Activated T-cell treated with anti-CD3 and anti-CD28 coated beads, Interleukin-2, amount 50 U/mL, for 1 hour (primary cell): Measurements from ENCODE around the gene PI4K2A.

ENCODE experiments used
- DNase-seq: peaks from one replicate; pipeline ENCODE4 v3.0.0-alpha.2; 2020

Gene PI4K2A

DNA sequence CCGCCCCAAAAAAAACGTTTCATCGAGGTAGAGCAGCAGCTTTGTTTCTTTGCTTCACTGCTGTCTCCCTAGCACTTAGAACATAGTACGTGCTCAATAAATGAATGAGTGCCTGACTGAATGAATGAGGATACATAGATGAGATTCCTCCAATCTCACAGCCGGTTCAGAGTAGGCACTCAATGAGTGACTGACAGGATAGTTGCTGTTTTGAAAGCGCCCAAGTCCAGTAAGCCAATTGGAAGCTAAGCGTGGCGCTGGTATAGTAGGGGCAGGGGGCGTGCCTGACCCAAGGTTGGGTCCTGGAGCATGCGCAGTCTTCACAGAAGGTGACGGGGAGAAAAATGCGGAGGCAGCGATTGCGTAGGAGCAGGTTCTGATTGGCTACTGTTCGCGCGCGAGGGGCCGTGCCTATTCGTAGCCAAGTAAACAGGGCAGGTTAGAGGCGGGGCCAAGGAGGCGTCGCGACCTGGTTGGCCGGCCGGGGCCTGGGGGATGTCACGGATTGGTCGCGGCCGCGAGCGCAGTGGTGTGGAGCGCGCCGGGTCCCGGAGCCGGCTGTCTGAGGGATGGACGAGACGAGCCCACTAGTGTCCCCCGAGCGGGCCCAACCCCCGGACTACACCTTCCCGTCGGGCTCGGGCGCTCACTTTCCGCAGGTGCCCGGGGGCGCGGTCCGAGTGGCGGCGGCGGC lies at the start of gene PI4K2A:
Gene PI4K2A (plus strand): TSS at position 498 of the 694 bp plus-strand sequence. CDS start 72 bp downstream, at position 570.
- peak; percentile 96 for DNase-seq

DNA sequence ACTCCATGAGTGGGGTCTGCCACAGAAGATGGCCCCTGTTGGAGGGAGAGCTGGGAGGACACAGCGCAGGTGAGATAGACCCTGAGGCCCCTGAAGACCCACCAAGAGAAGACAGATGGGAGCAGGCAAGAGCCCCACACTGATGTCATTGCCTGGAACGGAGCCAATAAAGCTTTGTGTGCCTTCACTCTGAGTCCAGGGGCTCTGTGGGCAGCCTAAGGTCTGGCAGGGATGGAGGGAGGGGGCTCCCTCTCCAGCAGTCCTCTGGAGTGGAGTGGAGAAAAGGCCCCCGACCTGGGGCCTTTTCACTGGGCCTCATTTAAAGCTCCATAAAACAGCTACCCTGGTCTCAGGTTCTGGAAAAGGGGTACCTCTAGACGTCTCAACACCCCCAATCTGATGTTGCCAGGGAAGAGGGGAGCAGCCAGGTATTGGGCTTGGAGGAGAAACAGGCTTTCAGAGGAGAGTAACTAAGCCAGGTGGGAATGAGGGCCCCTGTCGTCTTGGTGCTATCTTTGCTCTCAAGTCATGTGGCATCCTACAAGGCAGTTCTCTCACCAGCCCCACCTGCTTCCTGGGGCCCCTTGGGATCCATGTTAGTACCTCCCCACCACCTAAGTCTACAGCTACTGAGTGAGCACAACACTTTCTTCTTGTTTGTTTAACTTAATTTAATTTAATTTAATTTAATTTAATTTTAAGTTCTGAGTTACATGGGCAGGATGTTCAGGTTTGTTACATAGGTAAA lies 49.5 kb upstream of the PI4K2A start:
- no peak for DNase-seq

DNA sequence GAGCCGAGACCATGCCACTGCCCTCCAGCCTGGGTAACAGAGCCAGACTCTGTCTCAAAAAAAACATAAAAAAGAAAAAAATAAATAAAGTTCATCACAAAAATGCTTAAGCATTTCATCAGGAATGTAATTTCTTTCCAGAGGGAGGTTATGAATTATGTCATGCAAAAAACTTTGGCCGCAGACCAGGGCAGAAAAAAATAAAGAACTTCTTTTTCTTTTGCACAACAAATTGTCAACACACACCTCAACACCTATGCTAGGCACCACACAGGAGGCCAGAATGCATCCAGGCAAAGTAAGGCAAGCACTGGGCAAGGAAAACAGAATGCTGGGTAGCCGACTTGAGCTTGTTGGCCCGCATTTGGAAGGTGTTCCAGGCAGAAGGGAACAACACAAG lies 47.0 kb upstream of the PI4K2A start:
- DNase-seq, result no peak

DNA sequence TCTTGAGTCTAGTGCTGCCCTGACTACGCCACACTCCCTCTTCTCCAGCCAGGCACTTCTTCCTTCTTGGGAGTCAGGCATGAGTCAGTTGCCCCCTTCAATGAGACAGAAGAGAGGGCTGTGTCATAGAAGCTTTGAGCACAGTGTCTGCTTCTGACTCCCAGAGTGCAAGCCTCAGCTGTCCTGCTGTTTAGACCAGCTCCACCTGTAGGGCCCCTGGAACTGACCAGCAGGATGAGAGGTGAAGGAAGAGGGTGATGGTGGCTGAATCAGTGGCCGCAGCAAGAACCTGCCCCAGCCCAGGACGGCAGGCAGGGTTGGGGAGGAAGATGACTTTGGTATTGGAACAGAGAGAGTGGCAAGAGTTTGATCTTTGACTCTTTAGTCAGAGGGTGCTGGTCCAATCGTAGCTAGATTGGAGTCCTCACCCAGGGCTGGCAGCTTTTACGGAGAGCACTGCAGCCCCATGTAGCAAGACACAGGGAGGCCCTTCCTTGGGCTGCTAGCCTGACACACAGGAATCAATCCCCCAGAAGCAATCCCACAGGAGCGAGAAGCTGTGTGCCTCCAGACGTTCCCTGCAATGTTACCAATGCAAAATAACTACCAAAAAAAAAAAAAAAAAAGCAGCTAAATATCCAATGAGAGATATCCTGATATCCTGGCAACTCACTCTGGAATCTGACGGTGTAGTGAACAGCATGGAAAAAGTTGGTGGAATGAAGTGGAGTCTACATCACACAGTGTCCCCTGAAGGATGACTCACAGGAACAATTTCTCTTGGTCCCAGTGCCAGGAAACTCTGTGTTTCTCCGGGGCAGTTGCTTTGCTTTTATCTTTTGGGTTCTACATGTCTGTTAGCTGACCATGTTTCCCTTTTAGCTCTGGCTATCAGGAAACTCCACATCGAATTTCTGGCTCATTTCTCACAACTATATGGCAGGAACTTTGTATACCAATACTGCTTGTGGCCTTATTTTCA lies 44.1 kb upstream of the PI4K2A start:
- DNase-seq, result no peak

DNA sequence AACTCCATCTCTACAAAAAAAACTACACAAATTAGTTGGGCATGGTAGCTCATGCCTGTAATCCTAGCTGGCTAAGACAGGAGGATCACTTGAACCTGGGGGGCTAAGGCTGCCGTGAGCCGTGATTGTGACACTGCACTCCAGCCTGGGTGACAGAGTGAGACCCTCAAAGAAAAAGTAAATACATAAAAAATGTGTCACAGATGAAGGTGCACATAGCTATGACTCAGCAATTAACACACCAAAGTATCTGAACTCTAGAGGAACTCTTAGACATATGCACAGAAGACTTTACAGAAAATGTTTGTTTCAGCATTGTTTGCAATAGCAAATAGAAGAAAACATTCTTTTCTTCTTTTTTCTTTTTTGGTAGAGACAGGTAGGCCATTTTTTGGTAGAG lies 42.7 kb upstream of the PI4K2A start:
- no peak for DNase-seq

DNA sequence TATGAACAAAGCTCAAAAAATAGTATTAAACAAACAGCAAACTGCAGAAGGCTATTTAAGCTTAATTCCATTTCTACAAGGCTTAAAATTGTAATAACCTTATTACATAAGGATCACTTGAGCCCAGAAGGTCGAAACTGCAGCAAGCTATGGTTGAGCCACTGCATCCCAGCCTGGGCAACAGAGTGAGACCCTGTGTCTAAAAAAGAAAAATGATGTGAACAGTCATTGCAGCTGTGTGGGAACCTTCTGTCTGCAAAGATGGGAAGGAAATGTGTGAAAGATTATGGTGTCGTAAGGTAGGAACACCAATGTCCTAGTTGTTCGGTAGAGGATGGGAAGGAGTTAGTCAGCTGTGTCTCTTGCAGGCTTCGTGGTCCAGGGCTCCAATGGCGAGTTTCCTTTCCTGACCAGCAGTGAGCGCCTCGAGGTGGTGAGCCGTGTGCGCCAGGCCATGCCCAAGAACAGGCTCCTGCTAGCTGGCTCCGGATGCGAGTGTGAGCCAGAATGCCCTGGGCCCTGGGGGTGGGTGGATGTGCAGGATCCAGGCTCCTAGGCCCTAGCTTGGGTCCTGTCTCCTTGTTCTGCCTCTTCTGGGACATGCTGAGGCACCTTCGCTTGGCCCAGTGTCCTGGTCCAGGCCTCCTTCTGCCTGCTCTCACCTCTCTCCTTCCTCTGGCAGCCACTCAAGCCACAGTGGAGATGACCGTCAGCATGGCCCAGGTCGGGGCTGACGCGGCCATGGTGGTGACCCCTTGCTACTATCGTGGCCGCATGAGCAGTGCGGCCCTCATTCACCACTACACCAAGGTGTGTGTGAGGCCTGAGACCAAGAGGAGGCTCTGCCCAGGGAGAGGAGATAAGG lies 41.8 kb upstream of the PI4K2A start:
- no peak for DNase-seq

DNA sequence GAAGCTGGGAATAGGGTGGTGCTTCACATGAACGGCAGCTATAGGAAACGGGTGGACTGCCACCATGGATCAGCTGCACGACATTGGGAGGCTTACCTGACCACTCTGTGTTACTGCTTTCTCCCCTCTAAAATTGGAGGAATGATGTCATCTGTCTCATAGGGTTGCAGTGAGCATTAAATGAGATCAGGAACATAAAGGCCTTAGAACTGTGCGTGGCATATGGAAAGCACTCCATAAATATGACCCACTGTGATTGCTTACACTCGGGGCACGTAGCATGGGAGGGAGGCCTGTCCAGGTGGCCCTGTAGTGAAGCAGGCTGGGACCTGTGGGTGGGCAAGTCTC lies 41.2 kb upstream of the PI4K2A start:
- no peak for DNase-seq

DNA sequence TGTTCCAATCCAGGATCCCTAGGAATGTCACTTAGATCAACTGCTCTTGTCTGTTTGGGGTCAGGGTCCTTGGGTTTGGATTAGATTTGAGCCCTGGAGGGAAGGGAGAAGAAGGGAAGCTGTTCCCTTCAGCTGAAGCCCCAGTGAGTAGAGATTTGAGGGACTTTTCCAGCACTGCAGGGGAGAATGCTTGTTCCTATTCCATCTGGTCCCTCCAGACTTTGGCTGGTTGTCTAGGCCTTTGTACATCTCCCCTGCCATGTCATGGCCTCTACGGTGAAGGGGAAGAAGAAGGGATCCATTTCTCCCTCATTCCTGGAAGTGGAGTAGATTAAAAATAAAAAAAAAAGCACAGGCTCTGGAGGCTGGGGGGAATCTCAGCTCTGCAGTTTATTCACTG lies 39.9 kb upstream of the PI4K2A start:
- no peak for DNase-seq

DNA sequence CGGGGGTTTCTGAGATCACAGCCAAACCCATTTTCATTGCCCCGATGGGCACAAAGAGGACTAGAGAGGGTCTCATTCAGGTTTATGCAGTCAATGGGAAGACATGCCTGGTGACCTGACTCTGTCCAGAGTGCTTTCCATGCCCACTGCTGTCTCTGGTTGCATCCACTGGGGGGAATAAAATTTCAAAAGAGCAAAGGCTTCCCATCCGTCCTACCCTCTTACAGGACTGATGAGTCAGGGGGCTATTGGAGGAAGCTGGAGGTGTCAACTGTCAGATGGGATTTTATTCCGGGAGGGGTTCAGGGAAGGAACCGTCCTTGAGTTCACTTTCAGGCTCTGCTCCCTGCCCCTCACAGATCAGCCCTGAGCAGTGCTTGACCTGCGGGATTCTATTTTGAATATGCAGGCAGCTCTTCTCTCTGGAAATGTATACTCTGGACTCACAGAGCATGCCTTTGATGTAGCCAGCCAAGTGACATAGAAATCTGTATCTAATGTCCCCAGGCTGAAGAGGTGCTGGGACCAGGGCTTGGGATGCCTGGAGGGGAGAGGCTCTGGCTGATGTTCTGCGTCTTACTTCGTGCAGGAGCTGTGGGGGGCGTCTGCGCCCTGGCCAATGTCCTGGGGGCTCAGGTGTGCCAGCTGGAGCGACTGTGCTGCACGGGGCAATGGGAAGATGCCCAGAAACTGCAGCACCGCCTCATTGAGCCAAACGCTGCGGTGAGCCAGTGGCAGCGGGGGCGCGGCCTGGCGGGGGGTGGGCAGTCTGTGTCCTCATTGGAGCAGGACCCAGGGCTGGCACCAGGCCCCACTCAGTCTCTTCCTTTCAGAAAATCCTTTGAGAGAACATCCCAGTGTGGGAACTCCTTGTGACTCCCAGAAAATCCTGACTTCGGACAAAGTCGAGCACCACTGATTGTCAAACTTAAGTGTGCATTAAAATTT lies 38.9 kb upstream of the PI4K2A start:
- DNase-seq, result no peak

DNA sequence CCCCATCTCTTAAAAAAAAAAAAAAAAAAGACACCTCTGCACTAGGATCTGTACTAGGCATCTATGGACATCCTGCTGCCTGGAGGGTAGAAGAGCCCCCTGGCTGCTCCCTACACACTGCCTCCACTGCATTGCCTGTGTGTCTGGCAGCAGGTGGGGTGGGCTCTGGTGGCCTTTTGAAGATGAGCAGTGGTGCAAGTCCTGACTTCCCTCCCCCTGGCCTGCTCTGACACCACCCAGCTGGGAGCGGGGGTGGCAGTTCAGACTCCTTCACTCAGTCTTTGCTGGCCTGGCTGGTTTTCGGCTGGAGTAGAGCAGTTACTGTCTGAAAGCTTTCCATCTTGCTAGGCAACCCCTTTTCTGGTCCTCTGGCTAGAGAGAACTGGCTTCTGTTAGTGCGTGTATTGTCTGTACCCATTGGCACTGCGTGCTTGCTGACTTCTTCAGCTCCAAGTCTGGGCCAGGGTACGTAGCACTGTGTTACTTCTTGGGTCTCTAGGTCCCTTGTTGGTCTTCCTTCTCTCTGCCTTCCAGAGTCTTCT lies 33.3 kb upstream of the PI4K2A start:
- no peak for DNase-seq

DNA sequence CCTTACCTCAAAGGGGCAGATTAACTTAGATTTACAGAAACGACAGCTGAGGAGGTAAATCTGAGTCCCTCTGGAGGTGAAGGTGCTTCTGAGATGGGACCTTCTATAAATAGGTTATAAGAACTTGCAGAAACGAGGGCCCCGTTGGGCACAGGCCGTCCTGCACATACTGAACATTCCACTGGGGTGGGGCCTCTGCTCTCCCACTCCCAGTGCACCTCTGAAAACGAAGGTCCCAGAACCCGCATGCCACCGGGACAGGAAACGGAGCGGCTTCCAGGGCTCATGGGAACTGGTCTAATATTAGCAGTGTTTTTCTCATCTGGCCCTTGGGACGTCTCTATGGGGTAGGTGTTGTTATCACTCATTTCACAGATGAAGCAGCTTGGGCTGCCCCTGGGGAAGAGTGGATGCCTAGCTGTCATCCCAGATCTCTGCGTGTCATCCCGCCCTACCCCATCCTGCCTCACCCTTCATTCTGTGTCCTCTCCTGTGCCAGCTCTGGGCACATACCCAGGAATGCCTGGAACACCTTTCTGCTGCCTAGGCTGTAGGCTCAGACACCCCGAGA lies 31.4 kb upstream of the PI4K2A start:
- no peak for DNase-seq

DNA sequence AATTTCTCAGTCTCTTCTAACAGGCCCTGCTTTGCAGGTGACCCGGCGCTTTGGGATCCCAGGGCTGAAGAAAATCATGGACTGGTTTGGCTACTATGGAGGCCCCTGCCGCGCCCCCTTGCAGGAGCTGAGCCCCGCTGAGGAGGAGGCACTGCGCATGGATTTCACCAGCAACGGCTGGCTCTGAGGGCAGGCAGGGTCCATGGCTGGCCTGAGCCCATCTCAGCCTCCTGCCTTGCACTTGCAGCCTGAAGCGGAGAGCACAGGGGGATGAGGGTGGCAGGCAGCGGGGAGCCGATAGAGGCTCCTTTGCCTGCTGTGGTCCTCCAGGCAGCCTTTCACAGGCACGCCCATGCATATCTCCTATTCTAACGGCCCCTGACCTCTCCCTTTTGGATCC lies 29.0 kb upstream of the PI4K2A start:
- DNase-seq, result no peak

DNA sequence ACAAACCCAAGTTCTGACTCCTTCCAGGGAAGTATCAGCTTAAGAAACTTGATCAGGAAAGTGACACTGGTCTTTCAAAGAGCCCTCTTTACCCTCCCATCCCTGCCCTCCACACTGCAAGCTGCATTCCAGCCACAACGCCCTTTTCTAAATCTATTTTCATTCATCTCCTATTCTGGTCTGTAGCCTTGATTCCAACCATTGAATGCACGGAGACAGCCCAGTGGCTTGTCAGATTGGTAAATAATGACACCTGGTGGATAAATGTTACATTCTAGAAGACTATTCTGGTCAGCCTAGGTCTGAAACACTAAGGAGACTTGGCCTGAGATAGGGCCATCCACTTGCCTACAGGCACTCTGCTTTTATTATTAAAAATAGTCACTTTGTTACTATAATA lies 28.1 kb upstream of the PI4K2A start:
- DNase-seq, result no peak

DNA sequence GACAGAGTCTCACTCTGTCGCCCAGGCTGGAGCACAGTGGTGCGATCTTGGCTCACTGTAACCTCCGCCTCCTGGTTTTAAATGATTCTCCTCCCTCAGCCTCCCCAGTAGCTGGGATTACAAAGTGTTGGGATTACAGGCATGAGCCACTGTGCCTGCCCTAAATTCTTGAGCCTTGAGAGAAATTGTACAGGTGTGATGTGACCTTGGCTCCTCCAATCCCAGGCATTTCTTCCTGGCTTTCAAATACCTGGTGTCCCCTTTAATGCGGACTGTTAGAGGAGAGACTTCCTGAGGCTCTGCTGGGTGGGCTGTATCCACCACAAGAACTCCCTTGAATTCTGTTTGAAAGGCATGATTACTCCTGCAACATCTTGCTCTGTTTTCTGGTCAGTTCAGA lies 22.2 kb upstream of the PI4K2A start:
- DNase-seq, result no peak

DNA sequence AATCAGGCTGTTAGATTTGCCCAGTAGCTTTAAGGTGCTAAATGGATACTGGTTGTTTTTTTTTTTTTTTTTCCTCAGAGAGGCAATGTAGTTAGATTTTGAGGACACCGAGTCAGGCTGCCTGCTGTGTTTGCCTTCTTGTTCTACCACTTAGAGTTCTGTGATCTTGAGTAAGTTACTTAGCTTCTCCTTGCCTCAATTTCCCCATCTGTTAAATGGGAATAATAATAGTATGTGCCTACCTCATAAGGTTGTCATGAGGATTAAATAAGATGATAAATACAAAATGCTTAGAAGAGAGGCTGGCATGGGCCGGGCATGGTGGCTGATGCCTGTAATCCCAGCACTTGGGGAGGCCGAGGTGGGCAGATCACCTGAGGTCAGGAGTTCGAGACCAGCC lies 21.7 kb upstream of the PI4K2A start:
- no peak for DNase-seq

DNA sequence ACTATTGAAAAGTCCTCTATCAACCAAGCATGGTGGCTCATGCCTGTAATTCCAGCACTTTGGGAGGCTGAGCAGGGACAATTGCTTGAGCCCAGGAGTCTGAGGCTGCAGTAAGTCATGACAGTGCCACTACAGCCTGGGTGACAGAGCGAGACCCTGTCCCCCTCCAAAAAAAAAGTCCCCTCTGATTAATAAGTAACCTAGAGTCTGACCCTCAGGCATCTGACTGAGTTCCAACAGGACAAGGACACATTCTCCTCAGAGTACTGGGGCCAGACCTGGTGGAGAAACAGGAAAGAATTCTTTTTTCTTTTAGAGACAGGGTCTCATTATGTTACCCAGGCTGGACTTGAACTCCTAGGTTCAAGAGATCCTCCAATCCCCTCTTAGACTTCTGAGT lies 17.2 kb upstream of the PI4K2A start:
- DNase-seq, result no peak

DNA sequence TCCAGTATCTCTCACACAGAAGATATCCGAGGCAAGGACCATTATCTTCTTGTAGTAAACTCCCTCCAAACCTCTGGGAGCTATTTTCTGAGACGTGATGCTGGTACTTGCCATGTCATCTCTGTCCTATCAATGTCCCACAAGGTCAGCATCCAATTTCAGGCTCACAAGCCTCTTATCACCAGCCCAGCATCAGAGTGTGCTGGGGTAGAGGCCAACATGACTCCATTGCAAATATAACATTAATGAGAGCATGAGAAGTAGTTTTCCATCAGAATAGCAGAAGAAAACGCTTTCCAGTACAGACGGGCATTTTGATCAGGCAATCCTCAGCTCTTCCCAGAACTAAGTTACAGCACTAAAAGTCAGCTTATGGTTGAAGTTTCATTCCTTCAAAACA lies 12.7 kb upstream of the PI4K2A start:
- no peak for DNase-seq

DNA sequence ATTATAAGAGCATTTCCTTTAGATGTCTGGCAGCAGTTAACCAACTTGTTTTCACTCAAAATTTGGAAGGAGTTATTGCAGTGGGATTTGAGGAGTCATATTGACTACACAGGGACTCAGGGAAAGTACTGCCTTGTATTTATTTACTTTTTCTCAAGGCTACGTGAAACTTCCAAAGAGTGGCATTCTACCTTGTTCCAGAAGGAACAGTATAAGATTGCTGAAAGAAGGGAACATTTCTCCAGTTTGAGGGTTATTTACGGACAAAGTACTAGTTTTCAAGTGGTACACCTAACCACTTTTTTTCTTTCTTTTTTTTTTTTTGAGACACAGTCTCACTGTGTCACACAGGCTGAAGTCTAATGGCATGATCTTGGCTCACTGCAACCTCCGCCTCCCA lies 12.2 kb upstream of the PI4K2A start:
- no peak for DNase-seq

DNA sequence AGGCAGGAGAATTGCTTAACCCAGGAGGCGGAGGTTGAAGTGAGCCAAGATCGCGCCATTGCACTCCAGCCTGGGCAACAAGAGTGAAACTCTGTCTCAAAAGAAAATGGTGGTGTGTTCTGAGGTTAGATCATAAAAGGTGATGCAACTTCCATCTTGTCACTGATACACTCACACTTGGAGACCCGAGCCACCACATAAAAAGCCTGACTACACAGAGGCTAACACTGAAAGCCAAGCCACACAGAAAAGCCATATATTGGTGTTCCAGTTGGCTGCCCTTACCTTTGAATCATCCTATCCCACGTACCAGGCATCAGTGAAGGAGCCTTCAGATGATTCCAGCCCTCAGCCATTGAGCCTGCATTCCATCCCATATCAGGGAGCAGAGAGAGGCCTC lies 11.2 kb upstream of the PI4K2A start:
- DNase-seq, result no peak

DNA sequence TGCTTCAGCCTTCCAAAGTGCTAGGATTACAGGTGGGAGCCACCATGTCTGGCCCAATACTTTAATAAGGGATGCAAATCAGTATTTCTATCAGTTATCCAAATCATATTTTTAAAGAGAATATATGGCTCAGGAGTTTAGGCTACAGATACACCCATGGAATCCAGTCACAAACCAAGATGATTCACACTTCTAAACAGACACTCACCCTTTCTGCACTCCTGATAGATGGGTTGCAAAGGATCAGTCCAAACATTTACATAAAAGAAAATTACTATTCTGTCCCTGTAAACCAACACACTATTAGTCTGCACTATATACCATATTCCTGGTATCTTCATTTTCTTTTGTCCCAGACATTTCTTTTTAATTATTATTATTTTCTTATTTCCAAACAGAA lies 9.4 kb upstream of the PI4K2A start:
- DNase-seq, result no peak
